Endothelial cell (in vitro differentiated cells): ENCODE measurements around the gene LPP. TPM values are rescaled to one million over a fixed set of nuclear protein-coding genes. Genes with fewer than 3 reads are reported as not detected.

ENCODE experiments used
- DNase-seq: peaks from one replicate; pipeline ENCODE4 v3.0.0; 2021; ENCODE audit warnings: low spot score
- H3K27ac Mint-ChIP-seq: one replicate; pipeline ENCODE4 v1.8.0; 2021; ENCODE audit warnings: mixed read lengths, inconsistent platforms; ENCODE audit not compliant: unreplicated experiment
- H3K27me3 Mint-ChIP-seq: one replicate; pipeline ENCODE4 v1.8.0; 2021; ENCODE audit warnings: mild to moderate bottlenecking, moderate library complexity, mixed read lengths, inconsistent platforms; ENCODE audit not compliant: unreplicated experiment
- H3K36me3 Mint-ChIP-seq: one replicate; pipeline ENCODE4 v1.8.0; 2021; ENCODE audit warnings: mild to moderate bottlenecking, low read depth, mixed read lengths, inconsistent platforms; ENCODE audit not compliant: unreplicated experiment
- H3K4me1 Mint-ChIP-seq: one replicate; pipeline ENCODE4 v1.8.0; 2021; ENCODE audit warnings: mild to moderate bottlenecking, mixed read lengths, inconsistent platforms; ENCODE audit not compliant: unreplicated experiment
- H3K4me3 Mint-ChIP-seq: one replicate; pipeline ENCODE4 v1.8.0; 2021; ENCODE audit warnings: mild to moderate bottlenecking, mixed read lengths, inconsistent platforms; ENCODE audit not compliant: unreplicated experiment
- H3K9me3 Mint-ChIP-seq: one replicate; pipeline ENCODE4 v1.8.0; 2021; ENCODE audit warnings: mixed read lengths, inconsistent platforms; ENCODE audit not compliant: unreplicated experiment
- total RNA-seq: library from RNA; stranded (reverse); fragmentation: NEBNext Ultra II Directional; extraction: Animal tissue kit (Norgen Biotek cat#: 25700); gene quantifications from one replicate; pipeline ENCODE4 v1.2.1, GENCODE V29; 2021; ENCODE audit not compliant: unreplicated experiment
- TF ChIP-seq, protein P1 (sequence below): fragments of 200-600 bp; sonication (generic); IDR thresholded peaks from one replicate; pipeline ENCODE4 v1.5.0; 2021; ENCODE audit warnings: antibody characterized with exemption; ENCODE audit not compliant: unreplicated experiment

LPP gene
- total RNA-seq, 1 donor from 2014 or later = 181 TPM

DNA sequence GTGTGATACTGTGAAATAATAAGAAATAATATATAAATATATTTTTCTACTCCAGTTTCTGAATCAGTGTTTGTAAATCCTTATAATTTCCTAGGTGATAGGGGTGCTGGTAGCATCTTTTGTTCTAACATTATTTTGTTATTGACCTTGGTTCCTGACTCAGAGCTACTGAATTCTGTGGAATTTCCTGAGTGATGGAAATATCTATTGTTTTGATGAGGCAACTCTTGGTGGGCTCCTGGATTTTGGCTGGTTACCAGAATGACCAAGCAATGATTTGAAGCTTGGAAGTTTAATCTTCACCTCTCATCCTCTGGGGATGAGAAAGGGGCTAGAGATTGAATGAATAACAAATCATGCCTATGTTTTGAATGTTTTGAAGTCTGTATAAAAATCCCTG, 377.3 kb downstream of the LPP start:
- Mint-ChIP-seq H3K4me1 (peaks cover 4% of the 10 kb centered on the region), H3K27ac (no peak overlapping the region)

DNA sequence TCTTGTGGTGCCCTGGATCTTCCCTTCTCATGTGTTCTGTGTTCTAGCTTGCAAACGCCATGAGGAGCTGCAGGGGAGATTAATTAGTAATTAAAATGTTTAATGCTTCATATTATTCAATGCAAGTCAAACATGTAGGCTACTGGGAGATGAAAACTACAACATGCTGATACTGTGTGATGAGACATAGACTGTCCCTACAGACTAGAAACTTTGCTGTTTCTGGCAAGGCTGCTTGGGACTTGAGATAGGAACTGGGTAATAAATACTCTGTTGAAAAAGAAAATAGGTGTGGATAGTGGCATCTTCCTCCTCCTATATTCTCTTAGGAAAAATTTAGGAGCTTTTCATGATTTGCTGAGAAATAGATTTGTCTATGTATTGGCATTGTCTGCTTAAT, 379.2 kb downstream of the LPP start:
- H3K9me3 Mint-ChIP-seq = peaks cover 4% of the 10 kb centered on the region
- no peaks in the 10 kb centered on the region for H3K27me3 Mint-ChIP-seq
- TF ChIP-seq, protein P1, sequence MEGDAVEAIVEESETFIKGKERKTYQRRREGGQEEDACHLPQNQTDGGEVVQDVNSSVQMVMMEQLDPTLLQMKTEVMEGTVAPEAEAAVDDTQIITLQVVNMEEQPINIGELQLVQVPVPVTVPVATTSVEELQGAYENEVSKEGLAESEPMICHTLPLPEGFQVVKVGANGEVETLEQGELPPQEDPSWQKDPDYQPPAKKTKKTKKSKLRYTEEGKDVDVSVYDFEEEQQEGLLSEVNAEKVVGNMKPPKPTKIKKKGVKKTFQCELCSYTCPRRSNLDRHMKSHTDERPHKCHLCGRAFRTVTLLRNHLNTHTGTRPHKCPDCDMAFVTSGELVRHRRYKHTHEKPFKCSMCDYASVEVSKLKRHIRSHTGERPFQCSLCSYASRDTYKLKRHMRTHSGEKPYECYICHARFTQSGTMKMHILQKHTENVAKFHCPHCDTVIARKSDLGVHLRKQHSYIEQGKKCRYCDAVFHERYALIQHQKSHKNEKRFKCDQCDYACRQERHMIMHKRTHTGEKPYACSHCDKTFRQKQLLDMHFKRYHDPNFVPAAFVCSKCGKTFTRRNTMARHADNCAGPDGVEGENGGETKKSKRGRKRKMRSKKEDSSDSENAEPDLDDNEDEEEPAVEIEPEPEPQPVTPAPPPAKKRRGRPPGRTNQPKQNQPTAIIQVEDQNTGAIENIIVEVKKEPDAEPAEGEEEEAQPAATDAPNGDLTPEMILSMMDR = no peak
- H3K27ac Mint-ChIP-seq = no peak overlapping the region
- H3K4me1 Mint-ChIP-seq = peaks cover 12% of the 10 kb centered on the region
- no peaks in the 10 kb centered on the region for H3K36me3 Mint-ChIP-seq
- DNase-seq = no peak
- no peak overlapping the region for H3K4me3 Mint-ChIP-seq

More for the DNA sequence above, 377.3 kb downstream of the LPP start:
- Mint-ChIP-seq H3K27me3 (no peaks in the 10 kb centered on the region), H3K4me3 (no peak overlapping the region), H3K36me3 (peaks cover 5% of the 10 kb centered on the region), H3K9me3 (no peaks in the 10 kb centered on the region)
- no peak for DNase-seq
- TF ChIP-seq, protein P1 = no peak

DNA sequence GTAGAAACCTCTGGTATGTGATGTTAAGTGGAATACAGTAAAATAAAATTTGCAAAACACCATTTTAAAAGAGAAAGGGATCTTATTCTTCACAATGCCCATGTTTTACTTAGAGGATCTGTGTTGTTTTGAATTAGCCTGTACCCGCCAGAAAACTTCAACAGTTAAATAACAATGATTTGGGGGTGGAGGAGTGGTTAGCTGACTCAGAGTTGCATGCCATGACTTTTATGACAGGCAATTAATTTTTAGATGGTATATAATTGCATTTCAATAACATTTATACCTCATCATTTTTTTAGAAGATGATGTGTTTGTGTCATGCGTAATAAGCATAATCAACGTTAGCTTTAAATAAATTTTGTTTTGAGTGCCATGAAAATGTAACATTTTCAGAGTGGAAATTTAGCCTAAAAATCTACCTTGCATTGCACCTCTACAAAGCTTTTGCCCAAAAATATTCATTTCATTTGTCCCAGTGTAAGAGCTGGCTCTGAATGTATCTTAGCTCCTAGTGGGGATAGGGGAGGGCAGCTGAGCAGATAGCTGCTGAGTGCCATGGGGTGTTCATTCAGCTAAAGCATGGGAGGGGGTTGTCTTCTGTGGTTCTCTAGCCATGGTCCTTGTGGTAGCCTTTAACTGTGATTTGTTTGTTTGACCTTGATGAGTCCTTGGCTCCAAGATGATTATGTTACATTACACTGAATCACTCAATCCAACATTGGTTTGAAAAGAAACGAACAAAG, 379.8 kb downstream of the LPP start:
- no peak overlapping the region for H3K27ac Mint-ChIP-seq
- no peaks in the 10 kb centered on the region for H3K27me3 Mint-ChIP-seq
- TF ChIP-seq, protein P1 = no peak
- peaks cover 4% of the 10 kb centered on the region for H3K9me3 Mint-ChIP-seq
- DNase-seq = no peak
- peaks cover 12% of the 10 kb centered on the region for H3K4me1 Mint-ChIP-seq
- no peak overlapping the region for H3K4me3 Mint-ChIP-seq
- no peaks in the 10 kb centered on the region for H3K36me3 Mint-ChIP-seq

DNA sequence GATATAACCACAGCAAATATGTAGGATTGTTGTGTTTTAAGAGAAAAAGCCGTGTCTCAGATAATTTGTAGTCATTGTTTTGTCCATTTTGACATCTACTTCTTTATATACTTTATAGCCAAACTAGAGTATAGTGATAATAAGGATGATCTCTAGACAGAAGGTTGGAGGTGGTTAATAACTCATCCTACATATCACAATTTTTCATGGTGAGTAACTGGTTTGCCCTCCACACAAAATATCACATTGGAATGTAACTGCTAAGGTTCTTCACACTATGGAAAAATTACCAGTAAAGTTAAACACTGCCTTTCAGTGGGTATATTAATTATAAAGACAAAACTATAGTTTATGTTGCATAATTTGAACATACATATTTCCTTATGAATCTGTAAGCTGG, 380.7 kb downstream of the LPP start:
- H3K4me3 Mint-ChIP-seq = no peak overlapping the region
- no peak overlapping the region for H3K27ac Mint-ChIP-seq
- peaks cover 4% of the 10 kb centered on the region for H3K9me3 Mint-ChIP-seq
- no peak for DNase-seq
- H3K27me3 Mint-ChIP-seq = no peaks in the 10 kb centered on the region
- H3K36me3 Mint-ChIP-seq = no peaks in the 10 kb centered on the region
- H3K4me1 Mint-ChIP-seq = peaks cover 12% of the 10 kb centered on the region
- TF ChIP-seq, protein P1 = no peak

DNA sequence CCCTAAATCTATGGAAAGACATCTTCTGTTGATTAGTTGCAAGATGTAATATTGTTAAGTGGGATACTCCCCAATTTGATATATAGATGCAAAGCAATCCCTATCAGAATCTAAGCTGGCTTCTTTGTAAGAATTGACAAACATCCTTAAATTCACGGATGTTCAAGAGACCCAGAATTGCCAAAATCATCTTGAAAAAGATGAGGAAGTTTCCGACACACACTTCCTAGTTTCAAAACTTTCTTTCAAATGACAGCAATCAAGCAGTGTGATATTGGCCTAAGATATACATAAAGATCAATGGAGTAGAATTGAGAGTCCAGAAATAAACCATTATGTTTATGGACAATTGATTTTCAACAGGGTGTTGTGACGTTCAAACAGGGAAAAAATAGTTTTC, 383.6 kb downstream of the LPP start:
- Mint-ChIP-seq H3K27ac (no peak overlapping the region), H3K27me3 (peaks cover 2% of the 10 kb centered on the region), H3K9me3 (peaks cover 4% of the 10 kb centered on the region), H3K4me3 (no peak overlapping the region), H3K36me3 (no peaks in the 10 kb centered on the region), H3K4me1 (peaks cover 19% of the 10 kb centered on the region)
- TF ChIP-seq, protein P1 = no peak
- DNase-seq = no peak
